ENCODE results near the gene ABHD16A. TPM values are rescaled to one million over a fixed set of nuclear protein-coding genes. Genes with fewer than 3 reads are reported as not detected.
"Not testable (repeated sequence)": the region's sequence is repeated elsewhere in the genome, so short reads cannot be mapped to it uniquely, and the experiment has no call there.

The ABHD16A gene
- polyA plus RNA-seq, 3 donors from 2014 or later = 43.6 to 53.7 (median 47.0) TPM

DNA sequence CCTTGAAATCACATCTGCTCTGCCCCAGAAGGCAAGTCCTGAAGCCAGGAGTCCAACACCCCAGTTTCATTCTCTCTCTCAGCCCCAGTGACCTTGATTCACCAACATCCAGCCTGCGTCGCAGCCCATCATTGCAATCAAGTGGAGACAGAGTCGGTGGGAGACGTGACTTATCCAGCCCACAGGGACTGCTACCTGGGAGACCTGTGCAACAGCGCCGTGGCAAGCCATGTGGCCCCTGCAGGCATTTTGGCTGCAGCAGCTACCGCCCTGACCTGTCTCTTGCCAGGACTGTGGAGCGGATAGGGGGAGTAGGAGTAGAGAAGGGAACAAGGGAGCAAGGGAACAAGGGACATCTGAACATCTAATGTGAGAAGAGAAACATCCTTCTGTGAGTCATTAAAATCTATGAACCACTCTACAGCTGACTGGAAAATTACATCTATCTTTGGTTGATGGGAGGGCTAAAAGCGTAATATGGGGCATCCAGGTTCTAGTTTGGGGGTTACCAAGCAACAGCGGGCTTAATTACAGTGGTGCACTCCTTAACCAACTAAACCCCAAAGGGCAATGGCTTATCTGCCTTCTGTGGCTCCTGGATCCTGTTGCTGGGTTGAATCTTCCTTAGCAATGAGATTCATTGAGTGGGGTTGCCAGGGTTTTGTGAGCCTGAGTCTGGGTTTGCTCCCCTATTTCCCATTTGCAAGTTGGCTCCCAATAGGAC lies 14.5 kb upstream of the ABHD16A start:
- no peak overlapping the region for H3K4me3 Mint-ChIP-seq
- peaks cover 2 to 3% (median 3%) of the 10 kb centered on the region in 3 donors for H3K27me3 Mint-ChIP-seq (ENCODE audit: low read depth in 3 of 3)
- no peak overlapping the region for H3K27ac Mint-ChIP-seq
- no peaks in the 10 kb centered on the region for H3K9me3 Mint-ChIP-seq
- no peak for DNase-seq
- no peaks in the 10 kb centered on the region for H3K36me3 Mint-ChIP-seq
- H3K4me1 Mint-ChIP-seq = peaks cover 0 to 4% of the 10 kb centered on the region in 2 donors

DNA sequence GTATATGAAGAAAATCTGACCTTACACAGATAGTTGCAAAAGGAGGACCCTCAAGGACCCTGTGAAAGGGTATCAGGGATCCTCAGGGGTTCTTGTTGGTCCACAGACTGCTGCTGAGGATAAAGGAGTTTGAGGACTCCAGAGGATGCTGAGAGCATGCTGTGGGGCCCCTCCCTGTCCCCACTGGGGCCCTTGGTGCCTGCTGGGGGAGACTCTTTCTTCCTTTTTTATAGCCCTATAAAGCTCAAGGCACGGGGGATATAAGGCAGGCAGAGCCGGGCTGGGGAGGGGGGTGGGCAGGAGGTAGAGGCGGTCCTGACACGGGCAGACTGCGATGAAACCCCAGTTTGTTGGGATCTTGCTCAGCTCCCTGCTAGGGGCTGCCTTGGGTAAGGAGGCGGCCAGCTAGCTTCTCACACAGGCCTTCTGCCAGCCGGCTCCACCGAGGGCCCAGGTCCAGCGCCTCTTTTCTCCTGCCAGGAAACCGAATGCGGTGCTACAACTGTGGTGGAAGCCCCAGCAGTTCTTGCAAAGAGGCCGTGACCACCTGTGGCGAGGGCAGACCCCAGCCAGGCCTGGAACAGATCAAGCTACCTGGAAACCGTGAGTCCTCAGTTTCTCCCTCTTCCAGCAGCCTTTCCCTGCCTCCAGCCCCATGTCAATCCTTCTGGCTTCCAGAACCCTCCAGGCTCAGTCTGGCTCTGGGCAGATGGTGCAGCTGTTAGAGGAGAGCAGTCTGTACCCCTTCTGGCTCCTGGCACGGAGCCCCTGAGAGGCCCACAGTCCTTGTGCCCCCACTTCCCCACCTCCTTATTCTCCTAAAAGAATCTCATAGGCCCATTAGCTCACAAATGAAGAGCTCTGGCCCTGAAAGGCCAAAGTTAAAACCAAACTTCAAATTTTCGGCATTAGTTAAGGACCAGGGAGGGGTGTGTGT lies 12.2 kb upstream of the ABHD16A start, which contains the start of gene LY6G6D:
Gene LY6G6D (plus strand): TSS at position 327 of the 937 bp plus-strand sequence. CDS start 8 bp downstream, at position 335.
- H3K27ac Mint-ChIP-seq = no peak within 1 kb of the TSS
- H3K4me3 Mint-ChIP-seq = no peak within 1 kb of the TSS

DNA sequence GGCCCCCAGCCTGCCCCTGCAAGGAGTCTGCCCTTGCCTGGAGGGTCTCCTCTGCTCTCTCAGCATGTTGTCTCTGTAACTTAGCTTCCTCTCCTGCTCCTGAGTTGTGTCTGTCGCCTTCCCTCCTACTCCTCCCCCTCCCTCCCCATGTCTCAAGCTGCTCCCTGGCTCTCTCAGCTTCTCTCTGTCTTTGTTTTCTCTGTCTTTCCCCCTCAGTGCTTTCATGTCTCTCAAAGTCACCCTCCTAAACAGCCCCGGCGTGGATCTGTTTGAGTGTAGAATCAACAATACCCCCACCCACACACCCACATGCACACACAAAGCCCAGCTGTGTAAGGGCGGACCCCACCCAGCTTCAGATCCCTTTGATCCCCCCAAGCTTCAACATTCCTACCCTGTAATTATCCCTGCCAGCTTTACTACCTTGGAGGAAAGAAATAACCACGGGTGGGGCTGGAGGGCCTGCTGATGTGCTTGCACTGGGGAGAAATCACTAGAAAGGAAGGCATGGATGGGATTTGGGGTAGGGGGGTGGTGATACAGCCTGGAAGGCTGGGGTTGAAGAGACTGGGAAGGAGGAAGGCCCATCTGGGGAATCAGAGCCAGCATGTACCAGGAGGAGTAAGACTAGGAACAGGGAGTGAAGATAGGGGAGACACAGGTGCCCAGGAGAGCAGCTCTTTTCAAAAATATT lies 11.0 kb upstream of the ABHD16A start:
- peaks cover 17 to 20% of the 10 kb centered on the region in 2 donors for H3K4me1 Mint-ChIP-seq
- no peaks in the 10 kb centered on the region for H3K9me3 Mint-ChIP-seq
- H3K27me3 Mint-ChIP-seq (ENCODE audit: low read depth in 3 of 3) = peaks cover 2 to 5% (median 3%) of the 10 kb centered on the region in 3 donors
- H3K27ac Mint-ChIP-seq = no peak overlapping the region
- no peaks in the 10 kb centered on the region for H3K36me3 Mint-ChIP-seq
- DNase-seq = no peak
- H3K4me3 Mint-ChIP-seq = no peak overlapping the region

More for the DNA sequence above, 12.2 kb upstream of the ABHD16A start, which contains the start of gene LY6G6D:
- H3K9me3 Mint-ChIP-seq = no peaks in the 10 kb centered on the region
- H3K36me3 Mint-ChIP-seq = no peaks in the 10 kb centered on the region
- H3K27me3 Mint-ChIP-seq (ENCODE audit: low read depth in 3 of 3) = peaks cover 2 to 5% (median 3%) of the 10 kb centered on the region in 3 donors
- H3K4me1 Mint-ChIP-seq = peaks cover 17 to 20% of the 10 kb centered on the region in 2 donors
- DNase-seq = no peak

DNA sequence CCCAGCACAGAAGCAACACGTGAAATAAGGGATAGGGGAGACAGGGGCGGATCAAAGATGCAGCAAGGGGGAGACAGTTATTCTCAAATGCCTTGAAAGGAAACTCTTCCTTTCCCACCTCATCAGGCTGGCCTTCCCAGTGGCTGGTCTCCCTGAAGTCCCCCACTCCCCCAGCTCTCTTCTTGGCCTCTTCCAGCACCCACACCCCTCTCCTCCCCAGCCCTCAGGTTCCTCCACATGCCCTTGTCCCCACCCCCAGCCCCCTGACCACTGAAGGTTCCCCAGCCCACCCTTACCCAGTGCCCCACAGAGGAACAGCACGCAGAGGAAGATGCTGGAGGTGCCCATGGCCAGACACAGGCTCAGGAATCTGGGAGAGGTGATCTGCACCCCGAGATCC lies 10.3 kb upstream of the ABHD16A start:
- DNase-seq = no peak
- Mint-ChIP-seq H3K4me1 (peaks cover 17 to 20% of the 10 kb centered on the region in 2 donors), H3K9me3 (no peaks in the 10 kb centered on the region), H3K27ac (peak overlapping the region in 1 of 6 donors; percentile 49), H3K4me3 (no peak overlapping the region), H3K36me3 (no peaks in the 10 kb centered on the region), H3K27me3 (ENCODE audit: low read depth in 3 of 3) (peaks cover 0 to 3% (median 2%) of the 10 kb centered on the region in 3 donors)

DNA sequence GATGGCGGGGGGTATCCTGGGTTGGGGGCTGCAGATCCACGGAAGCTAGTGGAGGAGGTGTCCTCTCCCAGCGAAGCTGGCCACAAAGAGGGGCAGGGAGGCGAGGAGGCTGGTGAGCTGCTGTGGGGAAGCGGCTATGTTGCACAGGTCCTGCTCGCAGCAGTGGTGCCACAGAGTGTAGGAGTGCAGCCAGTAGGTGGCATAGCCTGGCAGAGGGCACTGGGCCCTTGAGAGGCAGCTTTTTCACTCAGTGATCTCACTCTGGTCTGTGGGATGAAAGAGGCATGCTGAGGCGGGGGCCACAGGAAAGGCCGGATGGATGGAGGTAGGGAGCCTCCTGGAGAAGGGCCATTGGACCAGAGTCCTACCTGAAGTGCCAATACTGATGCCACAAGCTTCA lies 9.2 kb upstream of the ABHD16A start:
- Mint-ChIP-seq H3K27me3 (ENCODE audit: low read depth in 3 of 3) (peaks cover 0 to 3% (median 2%) of the 10 kb centered on the region in 3 donors), H3K36me3 (no peaks in the 10 kb centered on the region), H3K9me3 (no peaks in the 10 kb centered on the region), H3K27ac (peak overlapping the region in 2 of 6 donors; percentile 44 to 75), H3K4me3 (peak overlapping the region in 1 of 5 donors; percentile 21), H3K4me1 (peaks cover 17 to 20% of the 10 kb centered on the region in 2 donors)
- no peak for DNase-seq

DNA sequence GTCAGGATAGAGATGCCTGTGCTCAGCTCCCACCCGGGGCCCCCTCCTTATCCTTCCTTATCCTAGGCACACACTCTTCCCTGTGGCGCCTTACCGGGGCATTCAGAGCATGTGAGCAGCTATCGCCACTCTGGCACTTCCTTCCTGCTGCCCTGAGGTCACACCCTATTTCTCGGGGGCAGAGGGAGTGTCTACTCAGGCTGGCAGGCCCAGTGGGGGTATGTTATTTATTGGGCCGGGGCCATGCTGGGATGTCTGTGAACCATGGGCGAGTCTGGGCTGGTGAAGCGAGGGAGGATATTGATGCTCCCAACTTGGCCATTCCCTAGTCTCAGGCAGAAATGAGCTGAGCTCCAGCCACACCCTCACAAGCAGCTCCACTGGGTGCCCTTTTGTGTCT lies 8.1 kb upstream of the ABHD16A start:
- DNase-seq = no peak
- Mint-ChIP-seq H3K36me3 (no peaks in the 10 kb centered on the region), H3K27ac (no peak overlapping the region), H3K27me3 (ENCODE audit: low read depth in 3 of 3) (peaks cover 0 to 3% (median 2%) of the 10 kb centered on the region in 3 donors), H3K9me3 (no peaks in the 10 kb centered on the region), H3K4me1 (peaks cover 17 to 20% of the 10 kb centered on the region in 2 donors), H3K4me3 (peak overlapping the region in 1 of 5 donors; percentile 33)

DNA sequence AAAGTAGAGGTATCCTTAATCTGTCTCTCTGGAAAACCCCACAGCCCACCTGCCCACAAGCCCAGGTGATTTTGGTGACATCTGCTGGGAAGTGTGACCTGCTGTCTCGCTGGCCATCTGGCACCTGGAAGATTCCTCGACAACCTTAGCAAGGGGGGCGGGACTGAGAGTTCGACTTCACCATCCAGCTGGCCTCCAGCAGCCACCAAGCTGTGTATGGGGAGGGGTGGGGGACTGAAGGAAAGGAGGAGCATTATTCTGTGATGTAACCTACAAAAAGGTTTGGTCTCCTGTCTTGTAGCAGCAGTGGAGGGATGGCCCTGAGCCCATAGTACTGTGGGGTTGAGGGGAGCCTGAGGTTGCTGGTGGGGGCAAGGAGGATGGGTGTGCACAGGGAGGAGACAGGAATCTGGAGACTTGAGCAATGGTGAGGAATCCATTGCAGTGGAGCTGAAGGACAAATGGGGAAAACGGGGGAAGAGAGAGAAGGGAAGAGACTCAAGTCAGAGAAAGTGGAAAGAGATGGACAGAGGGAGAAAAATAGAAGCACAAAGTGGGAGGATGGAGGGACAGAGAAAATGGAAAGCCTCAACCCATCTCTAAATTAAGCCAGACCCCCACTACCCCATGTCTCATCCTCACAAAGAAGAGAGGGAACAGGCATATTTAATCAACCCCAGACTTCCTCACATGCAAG lies 7.5 kb upstream of the ABHD16A start:
- peak overlapping the region in 3 of 5 donors; percentile 0 to 55 (median 33) for H3K4me3 Mint-ChIP-seq
- H3K27ac Mint-ChIP-seq = peak overlapping the region in 3 of 6 donors; percentile 7 to 72 (median 40)
- no peaks in the 10 kb centered on the region for H3K36me3 Mint-ChIP-seq
- peaks cover 0 to 3% (median 2%) of the 10 kb centered on the region in 3 donors for H3K27me3 Mint-ChIP-seq (ENCODE audit: low read depth in 3 of 3)
- no peak for DNase-seq
- H3K4me1 Mint-ChIP-seq = peaks cover 17 to 20% of the 10 kb centered on the region in 2 donors
- no peaks in the 10 kb centered on the region for H3K9me3 Mint-ChIP-seq

DNA sequence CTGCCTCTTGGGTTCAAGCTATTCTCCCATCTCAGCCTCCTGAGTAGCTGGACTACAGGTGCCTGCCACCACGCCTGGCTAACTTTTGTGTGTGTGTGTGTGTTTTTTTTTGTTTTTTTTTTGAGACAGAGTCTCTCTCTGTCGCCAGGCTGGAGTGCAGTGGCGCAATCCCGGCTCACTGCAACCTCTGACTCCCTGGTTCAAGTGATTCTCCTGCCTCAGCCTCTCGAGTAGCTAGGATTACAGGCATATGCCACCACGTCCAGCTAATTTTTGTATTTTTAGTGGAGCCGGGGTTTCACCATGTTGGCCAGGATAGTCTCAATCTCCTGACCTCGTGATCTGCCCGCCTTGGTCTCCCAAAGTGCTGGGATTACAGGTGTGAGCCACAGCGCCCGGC lies 6.0 kb upstream of the ABHD16A start:
- H3K27ac Mint-ChIP-seq; H3K4me3 Mint-ChIP-seq; DNase-seq; H3K27me3 Mint-ChIP-seq (ENCODE audit: low read depth in 3 of 3); H3K9me3 Mint-ChIP-seq; H3K36me3 Mint-ChIP-seq: not testable (repeated sequence)
- H3K4me1 Mint-ChIP-seq = peaks cover 17 to 20% of the 10 kb centered on the region in 2 donors

DNA sequence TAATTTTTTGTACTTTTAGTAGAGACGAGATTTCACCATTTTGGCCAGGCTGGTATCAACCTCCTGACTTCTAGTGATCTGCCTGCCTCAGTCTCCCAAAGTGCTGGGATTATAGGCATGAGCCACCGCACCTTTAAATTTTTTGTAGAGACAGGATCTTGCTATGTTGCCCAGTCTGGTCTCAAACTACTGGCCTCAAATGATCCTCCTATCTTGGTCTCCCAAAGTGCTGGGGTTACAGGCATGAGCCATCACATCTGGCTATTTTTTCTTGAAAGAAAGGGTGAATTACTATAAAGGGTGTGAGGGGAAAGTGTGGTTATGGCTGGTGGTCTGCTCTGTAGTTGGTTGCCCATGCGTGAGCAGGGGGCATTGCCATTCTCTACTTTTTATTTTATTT lies 5.1 kb upstream of the ABHD16A start:
- H3K36me3 Mint-ChIP-seq = no peaks in the 10 kb centered on the region
- peaks cover 22 to 26% of the 10 kb centered on the region in 2 donors for H3K4me1 Mint-ChIP-seq
- H3K4me3 Mint-ChIP-seq = no peak overlapping the region
- H3K9me3 Mint-ChIP-seq = no peaks in the 10 kb centered on the region
- H3K27ac Mint-ChIP-seq = no peak overlapping the region
- DNase-seq = no peak
- peaks cover 0 to 3% (median 1%) of the 10 kb centered on the region in 3 donors for H3K27me3 Mint-ChIP-seq (ENCODE audit: low read depth in 3 of 3)

DNA sequence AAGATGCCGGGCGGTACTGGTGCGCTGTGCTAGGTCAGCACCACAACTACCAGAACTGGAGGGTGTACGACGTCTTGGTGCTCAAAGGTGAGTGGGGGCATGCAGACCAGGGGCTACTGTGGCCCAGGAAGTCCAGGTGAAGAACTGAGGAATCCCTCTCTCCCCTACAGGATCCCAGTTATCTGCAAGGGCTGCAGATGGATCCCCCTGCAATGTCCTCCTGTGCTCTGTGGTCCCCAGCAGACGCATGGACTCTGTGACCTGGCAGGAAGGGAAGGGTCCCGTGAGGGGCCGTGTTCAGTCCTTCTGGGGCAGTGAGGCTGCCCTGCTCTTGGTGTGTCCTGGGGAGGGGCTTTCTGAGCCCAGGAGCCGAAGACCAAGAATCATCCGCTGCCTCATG lies 4.6 kb upstream of the ABHD16A start:
- no peaks in the 10 kb centered on the region for H3K9me3 Mint-ChIP-seq
- peaks cover 25 to 27% of the 10 kb centered on the region in 2 donors for H3K4me1 Mint-ChIP-seq
- H3K27ac Mint-ChIP-seq = peak overlapping the region in 1 of 6 donors; percentile 19
- DNase-seq = no peak
- no peak overlapping the region for H3K4me3 Mint-ChIP-seq
- peaks cover 0 to 5% (median 4%) of the 10 kb centered on the region in 3 donors for H3K27me3 Mint-ChIP-seq (ENCODE audit: low read depth in 3 of 3)
- H3K36me3 Mint-ChIP-seq = no peaks in the 10 kb centered on the region

DNA sequence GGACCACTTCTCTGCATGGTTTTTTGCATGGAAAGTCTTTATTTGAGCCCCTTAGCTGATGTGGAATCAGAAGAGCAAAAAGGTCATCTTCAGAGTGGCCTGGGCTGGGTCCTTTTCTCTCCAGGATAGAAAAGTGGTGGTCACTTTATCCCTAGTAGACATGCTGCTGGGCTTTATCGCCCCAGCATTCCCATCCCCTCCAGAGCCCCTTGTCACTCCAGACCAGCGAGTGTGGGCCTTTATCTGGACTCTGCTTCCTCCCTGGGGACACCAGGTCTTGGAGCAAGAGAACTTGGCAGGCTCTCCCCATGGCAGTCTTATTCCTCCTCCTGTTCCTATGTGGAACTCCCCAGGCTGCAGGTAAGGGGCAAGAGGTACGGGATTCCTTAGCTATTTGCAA lies 3.5 kb upstream of the ABHD16A start, which contains the start of gene LY6G6F:
Gene LY6G6F (plus strand): TSS at position 268 of the 400 bp plus-strand sequence. CDS start 41 bp downstream, at position 309.
- Mint-ChIP-seq H3K36me3 (no peaks in the 10 kb centered on the region), H3K9me3 (no peaks in the 10 kb centered on the region), H3K27me3 (ENCODE audit: low read depth in 3 of 3) (peaks cover 3 to 8% (median 4%) of the 10 kb centered on the region in 3 donors), H3K27ac (peak within 1 kb of the TSS in 2 of 6 donors; percentile 19 to 68), H3K4me1 (peaks cover 30 to 31% of the 10 kb centered on the region in 2 donors), H3K4me3 (no peak within 1 kb of the TSS)
- no peak for DNase-seq

DNA sequence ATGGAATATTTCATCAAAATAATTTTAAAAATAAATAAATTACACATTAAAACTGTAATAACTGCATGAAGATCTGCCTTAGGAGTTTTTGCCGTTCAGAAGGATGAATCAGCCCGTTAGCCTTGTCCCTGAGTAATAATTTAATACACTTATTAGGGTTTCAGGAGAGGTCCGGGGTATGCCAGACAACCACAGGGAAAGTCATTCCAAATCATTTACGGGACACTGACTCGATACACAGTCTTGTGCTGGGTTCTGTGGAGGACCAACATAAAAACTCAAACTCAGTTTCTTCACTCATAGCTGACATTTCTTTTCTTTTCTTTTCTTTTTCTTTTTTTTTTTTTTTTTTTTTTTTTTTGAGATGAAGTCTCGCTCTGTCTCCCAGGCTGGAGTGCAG lies 2.8 kb upstream of the ABHD16A start:
- Mint-ChIP-seq H3K36me3 (no peaks in the 10 kb centered on the region), H3K4me1 (peaks cover 30 to 32% of the 10 kb centered on the region in 2 donors), H3K4me3 (no peak overlapping the region), H3K27ac (no peak overlapping the region), H3K9me3 (no peaks in the 10 kb centered on the region), H3K27me3 (ENCODE audit: low read depth in 3 of 3) (peaks cover 3 to 8% (median 4%) of the 10 kb centered on the region in 3 donors)
- no peak for DNase-seq
